ENCODE measurements around the gene CD8B2. TPM values are rescaled to one million over a fixed set of nuclear protein-coding genes. Genes with fewer than 3 reads are reported as not detected.
A peak's percentile ranks its signal among the peaks of the same experiment; 100 is the strongest.
"Not testable (repeated sequence)": the region's sequence is repeated elsewhere in the genome, so short reads cannot be mapped to it uniquely, and the experiment has no call there.

The CD8B2 gene
- total RNA-seq, 6 experiments from 2014 or later, result not detected

DNA sequence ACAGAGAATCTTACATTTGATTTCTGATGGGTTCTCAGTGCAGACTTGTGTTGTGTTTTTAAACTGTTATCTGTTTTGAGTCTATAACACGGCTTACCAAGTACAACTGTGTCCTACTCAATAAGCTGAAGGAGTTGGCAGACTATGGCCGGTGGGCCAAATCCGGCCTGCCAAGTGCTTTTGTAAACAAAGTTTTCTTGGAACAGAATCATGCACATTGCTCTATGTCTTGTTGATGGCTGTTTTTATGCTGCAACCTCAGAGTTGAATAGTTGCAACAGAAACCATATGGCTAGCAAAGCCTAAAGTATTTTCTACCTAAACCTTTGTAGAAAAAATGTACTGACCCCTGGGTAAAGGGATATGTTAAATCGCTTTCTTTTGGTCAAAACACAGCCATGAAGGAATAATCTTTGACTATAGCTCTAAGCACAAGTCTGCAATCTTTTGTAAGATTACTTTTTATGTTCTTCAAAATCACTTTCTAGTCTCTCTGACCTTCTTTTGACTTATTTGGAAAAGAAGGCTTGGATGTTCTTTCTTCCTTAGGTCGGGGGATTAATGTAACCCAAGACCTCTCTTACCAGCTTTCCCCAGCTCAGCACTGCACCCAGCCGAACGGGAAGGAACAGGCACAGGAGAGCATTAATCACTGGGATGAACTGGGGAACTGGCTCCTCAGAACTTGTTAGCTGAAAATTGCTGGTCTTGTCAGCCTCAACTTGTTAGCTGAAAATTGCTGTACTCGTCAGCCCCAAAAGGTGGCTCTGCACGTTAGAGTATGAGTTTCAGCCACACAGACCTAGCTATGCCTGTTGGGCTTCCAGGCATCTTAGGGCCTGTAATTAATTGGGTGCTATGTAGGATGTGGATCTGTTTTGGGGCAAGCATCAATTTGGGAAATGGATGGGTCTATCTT lies 75.4 kb downstream of the CD8B2 start:
- intact Hi-C loops (cut with DNase I), result no loop called here
- no peak overlapping the region for H3K4me3 ChIP-seq
- TF ChIP-seq, protein P1, sequence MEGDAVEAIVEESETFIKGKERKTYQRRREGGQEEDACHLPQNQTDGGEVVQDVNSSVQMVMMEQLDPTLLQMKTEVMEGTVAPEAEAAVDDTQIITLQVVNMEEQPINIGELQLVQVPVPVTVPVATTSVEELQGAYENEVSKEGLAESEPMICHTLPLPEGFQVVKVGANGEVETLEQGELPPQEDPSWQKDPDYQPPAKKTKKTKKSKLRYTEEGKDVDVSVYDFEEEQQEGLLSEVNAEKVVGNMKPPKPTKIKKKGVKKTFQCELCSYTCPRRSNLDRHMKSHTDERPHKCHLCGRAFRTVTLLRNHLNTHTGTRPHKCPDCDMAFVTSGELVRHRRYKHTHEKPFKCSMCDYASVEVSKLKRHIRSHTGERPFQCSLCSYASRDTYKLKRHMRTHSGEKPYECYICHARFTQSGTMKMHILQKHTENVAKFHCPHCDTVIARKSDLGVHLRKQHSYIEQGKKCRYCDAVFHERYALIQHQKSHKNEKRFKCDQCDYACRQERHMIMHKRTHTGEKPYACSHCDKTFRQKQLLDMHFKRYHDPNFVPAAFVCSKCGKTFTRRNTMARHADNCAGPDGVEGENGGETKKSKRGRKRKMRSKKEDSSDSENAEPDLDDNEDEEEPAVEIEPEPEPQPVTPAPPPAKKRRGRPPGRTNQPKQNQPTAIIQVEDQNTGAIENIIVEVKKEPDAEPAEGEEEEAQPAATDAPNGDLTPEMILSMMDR (IDR thresholded peaks at IDR 0.05), result no peak
- no peak for TF ChIP-seq POLR2A (IDR thresholded peaks at IDR 0.05)
- WGBS (ENCODE audit: insufficient coverage, low coverage, low lambda C conversion rate, missing lambda C conversion rate), result 33% methylated on average over 9 of the region's 9 CpGs
- H3K36me3 ChIP-seq, result no peaks in the 10 kb centered on the region
- ATAC-seq (peak in 1 of 4 donors; percentile 28), DNase-seq (no peak)
- no peaks in the 10 kb centered on the region for H3K9me3 ChIP-seq
- no peaks in the 10 kb centered on the region for H3K4me1 ChIP-seq
- no peaks in the 10 kb centered on the region for H3K27me3 ChIP-seq
- H3K27ac ChIP-seq, result no peak overlapping the region

DNA sequence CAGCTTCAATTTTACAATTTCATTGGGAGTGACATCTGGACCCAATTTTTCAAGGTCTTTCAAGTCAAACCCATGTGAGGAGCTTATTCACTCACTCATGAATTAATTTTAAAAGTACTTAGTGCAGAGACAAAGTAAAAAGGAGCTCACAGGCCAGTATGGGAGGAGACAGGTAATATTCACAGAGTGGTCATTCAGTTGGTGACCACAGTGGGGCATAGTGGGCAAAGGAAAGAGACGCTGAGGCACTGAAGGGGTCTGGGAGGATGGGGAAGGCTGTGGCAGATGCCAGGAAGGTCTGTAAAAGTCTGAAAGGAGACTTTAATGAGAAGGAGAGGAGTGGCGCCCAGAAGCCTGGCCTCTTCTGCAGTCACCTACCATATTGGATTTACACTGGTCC lies 76.0 kb downstream of the CD8B2 start:
- ATAC-seq (peak in 3 of 4 donors; percentile 38 to 57 (median 48)), DNase-seq (no peak)
- TF ChIP-seq POLR2A (IDR thresholded peaks at IDR 0.05), result no peak
- TF ChIP-seq, protein P1 (IDR thresholded peaks at IDR 0.05), result peak in 2 of 4 donors; percentile 17 to 46
- intact Hi-C loops (cut with DNase I), result no loop called here
- H3K27me3 ChIP-seq, result no peaks in the 10 kb centered on the region
- H3K4me1 ChIP-seq, result no peaks in the 10 kb centered on the region
- H3K36me3 ChIP-seq, result no peaks in the 10 kb centered on the region
- no peak overlapping the region for H3K27ac ChIP-seq
- 13% methylated on average over 1 of the region's 2 CpGs for WGBS (ENCODE audit: insufficient coverage, low coverage, low lambda C conversion rate, missing lambda C conversion rate)
- H3K4me3 ChIP-seq, result no peak overlapping the region
- no peaks in the 10 kb centered on the region for H3K9me3 ChIP-seq

DNA sequence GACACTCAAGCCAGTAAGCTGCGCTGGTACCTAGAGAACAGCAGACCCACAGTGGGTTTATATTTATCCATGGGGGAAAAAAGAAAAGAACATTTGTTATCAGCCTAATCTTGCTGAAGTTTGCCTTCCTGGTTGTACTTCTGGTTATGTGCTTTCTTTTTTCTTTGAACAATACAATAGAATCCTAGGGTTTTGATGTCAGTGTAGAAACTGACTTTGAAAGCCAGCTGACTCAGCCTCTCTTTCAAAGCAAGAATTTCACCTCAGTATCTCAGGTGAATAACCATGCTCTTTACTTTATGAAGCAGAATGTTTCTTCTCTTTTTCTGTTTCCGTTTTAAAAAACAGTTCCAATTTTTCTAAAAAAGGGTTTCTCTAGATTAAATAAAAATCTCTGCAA lies 78.4 kb downstream of the CD8B2 start:
- H3K4me1 ChIP-seq, result no peaks in the 10 kb centered on the region
- 53% methylated on average over 2 of the region's 2 CpGs for WGBS (ENCODE audit: insufficient coverage, low coverage, low lambda C conversion rate, missing lambda C conversion rate)
- intact Hi-C loops (cut with DNase I), result no loop called here

DNA sequence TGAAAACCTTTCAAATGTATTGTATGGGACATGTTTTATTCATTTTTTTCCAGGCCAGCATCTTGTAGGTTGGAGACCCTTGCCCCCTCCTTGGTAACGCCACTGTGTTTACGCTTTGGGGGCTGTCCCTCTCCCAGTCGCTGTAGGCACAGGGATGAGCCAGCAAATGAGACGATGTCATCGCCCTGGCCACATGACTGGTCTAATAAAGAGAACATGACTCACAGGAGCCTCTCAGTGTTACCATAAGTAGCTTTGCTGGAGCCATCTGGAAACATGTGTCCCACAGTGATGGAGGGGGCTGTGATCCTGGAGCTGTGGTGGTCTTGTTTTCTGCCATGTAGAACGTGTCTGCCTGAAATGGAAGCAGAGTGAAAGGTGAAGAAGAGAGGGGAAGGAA lies 78.9 kb downstream of the CD8B2 start:
- peak; percentile 17 to 83 (median 20) for ATAC-seq
- WGBS (ENCODE audit: insufficient coverage, low coverage, low lambda C conversion rate, missing lambda C conversion rate), result 49% methylated on average over 6 of the region's 6 CpGs

More for the DNA sequence above, 78.4 kb downstream of the CD8B2 start:
- no peak for DNase-seq
- Histone ChIP-seq H3K9me3 (no peaks in the 10 kb centered on the region), H3K27ac (no peak overlapping the region), H3K36me3 (no peaks in the 10 kb centered on the region), H3K27me3 (no peaks in the 10 kb centered on the region), H3K4me3 (no peak overlapping the region)
- TF ChIP-seq, protein P1 (IDR thresholded peaks at IDR 0.05), result no peak
- no peak for TF ChIP-seq POLR2A (IDR thresholded peaks at IDR 0.05)
- ATAC-seq, result no peak

DNA sequence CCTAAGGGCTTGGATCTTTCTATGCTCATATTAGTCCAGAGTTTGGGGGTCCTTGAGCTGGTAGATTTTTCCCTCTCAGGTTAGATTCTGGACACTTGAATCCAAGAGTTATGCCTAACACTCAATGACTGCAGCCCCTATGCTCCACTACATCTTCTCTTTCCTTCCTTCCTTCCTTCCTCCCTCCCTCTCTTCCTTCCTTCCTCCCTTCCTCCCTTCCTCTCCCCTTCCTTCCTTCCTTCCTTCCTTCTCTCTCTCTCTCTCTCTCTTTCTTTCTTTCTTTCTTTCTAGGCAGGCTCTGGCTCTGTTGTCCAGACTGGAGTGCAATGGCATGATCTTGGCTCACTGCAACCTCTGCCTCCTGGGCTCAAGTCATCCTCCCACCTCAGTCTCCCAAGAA lies 79.3 kb downstream of the CD8B2 start:
- H3K4me3 ChIP-seq; H3K27ac ChIP-seq; H3K27me3 ChIP-seq; intact Hi-C loops (cut with DNase I); H3K4me1 ChIP-seq; ATAC-seq; DNase-seq; H3K9me3 ChIP-seq; H3K36me3 ChIP-seq: not testable (repeated sequence)

More for the DNA sequence above, 78.9 kb downstream of the CD8B2 start:
- no peak for TF ChIP-seq POLR2A (IDR thresholded peaks at IDR 0.05)
- intact Hi-C loops (cut with DNase I), result no loop called here
- no peaks in the 10 kb centered on the region for H3K4me1 ChIP-seq
- H3K27ac ChIP-seq, result no peak overlapping the region
- H3K27me3 ChIP-seq, result no peaks in the 10 kb centered on the region
- H3K9me3 ChIP-seq, result no peaks in the 10 kb centered on the region
- no peak overlapping the region for H3K4me3 ChIP-seq
- H3K36me3 ChIP-seq, result no peaks in the 10 kb centered on the region
- peak in 1 of 3 donors; percentile 52 for DNase-seq
